GM21737 (cell line): ENCODE data around the gene RANBP3.

ENCODE experiments used
- ATAC-seq: cut with Tn5 transposase; IDR thresholded peaks from one replicate; pipeline ENCODE4 v1.9.1; 2021; ENCODE audit warnings: mild to moderate bottlenecking, moderate library complexity; ENCODE audit not compliant: unreplicated experiment

Gene RANBP3

GRCh38 chr19:5932146-5932545 lies 45.8 kb downstream of the RANBP3 start:
- no peak for ATAC-seq

GRCh38 chr19:5931251-5931650 lies 46.7 kb downstream of the RANBP3 start:
- ATAC-seq = no peak

- ATAC-seq = no peak
Measured at GRCh38 chr19:5929625-5930024, 48.3 kb downstream of the RANBP3 start.

GRCh38 chr19:5929179-5929578 lies 48.8 kb downstream of the RANBP3 start:
- no peak for ATAC-seq

- peak; percentile 76 for ATAC-seq
Measured at GRCh38 chr19:5927441-5927821, 50.5 kb downstream of the RANBP3 start.

- no peak for ATAC-seq
Measured at GRCh38 chr19:5926641-5927440, 51.1 kb downstream of the RANBP3 start.

- no peak for ATAC-seq
Measured at GRCh38 chr19:5925830-5926427, 52.0 kb downstream of the RANBP3 start.

- ATAC-seq = no peak
Measured at GRCh38 chr19:5923356-5923755, 54.6 kb downstream of the RANBP3 start.

GRCh38 chr19:5922161-5922545 lies 55.8 kb downstream of the RANBP3 start:
- ATAC-seq = no peak

- ATAC-seq = no peak
Measured at GRCh38 chr19:5921516-5922160, 56.3 kb downstream of the RANBP3 start.

- no peak for ATAC-seq
Measured at GRCh38 chr19:5918463-5919079, 59.4 kb downstream of the RANBP3 start.

GRCh38 chr19:5917431-5918107 lies 60.4 kb downstream of the RANBP3 start:
- ATAC-seq = no peak

GRCh38 chr19:5916181-5916708 lies 61.7 kb downstream of the RANBP3 start:
- ATAC-seq = no peak

GRCh38 chr19:5915782-5916165 lies 62.2 kb downstream of the RANBP3 start:
- no peak for ATAC-seq

GRCh38 chr19:5914946-5915781 lies 62.8 kb downstream of the RANBP3 start:
- no peak for ATAC-seq

- ATAC-seq = no peak
Measured at GRCh38 chr19:5914358-5914774, 63.6 kb downstream of the RANBP3 start.

GRCh38 chr19:5913739-5914357 lies 64.1 kb downstream of the RANBP3 start, which contains the start of gene CAPS:
CAPS (plus strand) TSS chr19:5914254; CDS start chr19:5914407, 153 bp downstream.
- no peak for ATAC-seq

GRCh38 chr19:5911366-5911765 lies 66.6 kb downstream of the RANBP3 start:
- no peak for ATAC-seq

GRCh38 chr19:5910638-5910907 lies 67.4 kb downstream of the RANBP3 start:
- ATAC-seq = no peak
